ENCODE results near the gene DOCK9.
A peak's percentile ranks its signal among the peaks of the same experiment; 100 is the strongest.

The DOCK9 gene

GRCh38 chr13:98986226-98986846 is 8.5 kb upstream of the DOCK9 start:
- no peak for DNase-seq (ENCODE audit: low read depth)
- TF ChIP-seq CTCF (conservative IDR thresholded peaks at IDR 0.05; ENCODE audit: control insufficient read depth, insufficient read depth, low read depth, low read length): no peak

GRCh38 chr13:98985591-98985990 is 7.7 kb upstream of the DOCK9 start:
- H3K4me3 ChIP-seq (ENCODE audit: control insufficient read depth, low read depth, low read length): no peak overlapping the region
- no peak for DNase-seq (ENCODE audit: low read depth)
- TF ChIP-seq CTCF (conservative IDR thresholded peaks at IDR 0.05; ENCODE audit: control insufficient read depth, insufficient read depth, low read depth, low read length): no peak

More at GRCh38 chr13:98986226-98986846, 8.5 kb upstream of the DOCK9 start:
- no peak overlapping the region for H3K4me3 ChIP-seq (ENCODE audit: control insufficient read depth, low read depth, low read length)

GRCh38 chr13:98984983-98985382 is 7.1 kb upstream of the DOCK9 start:
- DNase-seq (ENCODE audit: low read depth): no peak
- no peak overlapping the region for H3K4me3 ChIP-seq (ENCODE audit: control insufficient read depth, low read depth, low read length)
- TF ChIP-seq CTCF (conservative IDR thresholded peaks at IDR 0.05; ENCODE audit: control insufficient read depth, insufficient read depth, low read depth, low read length): no peak

- no peak overlapping the region for H3K4me3 ChIP-seq (ENCODE audit: control insufficient read depth, low read depth, low read length)
- no peak for TF ChIP-seq CTCF (conservative IDR thresholded peaks at IDR 0.05; ENCODE audit: control insufficient read depth, insufficient read depth, low read depth, low read length)
- no peak for DNase-seq (ENCODE audit: low read depth)
Observed at GRCh38 chr13:98984118-98984517, 6.3 kb upstream of the DOCK9 start.

- no peak overlapping the region for H3K4me3 ChIP-seq (ENCODE audit: control insufficient read depth, low read depth, low read length)
- DNase-seq (ENCODE audit: low read depth): no peak
- no peak for TF ChIP-seq CTCF (conservative IDR thresholded peaks at IDR 0.05; ENCODE audit: control insufficient read depth, insufficient read depth, low read depth, low read length)
Observed at GRCh38 chr13:98983182-98983581, 5.3 kb upstream of the DOCK9 start.

GRCh38 chr13:98981369-98982080 is 3.7 kb upstream of the DOCK9 start:
- DNase-seq (ENCODE audit: low read depth): peak; percentile 22
- TF ChIP-seq CTCF (conservative IDR thresholded peaks at IDR 0.05; ENCODE audit: control insufficient read depth, insufficient read depth, low read depth, low read length): no peak
- no peak overlapping the region for H3K4me3 ChIP-seq (ENCODE audit: control insufficient read depth, low read depth, low read length)

Measured in fibroblast of mammary gland (primary cell).